Liver (tissue), 9 donors: ENCODE measurements around the gene STIM2. TPM values are rescaled to one million over a fixed set of nuclear protein-coding genes. Genes with fewer than 3 reads are reported as not detected.

Experiments
- DNase-seq: peaks from one replicate; pipeline ENCODE4 v3.0.0-alpha.2; 2017; ENCODE audit warnings: low spot score
- H3K27ac ChIP-seq, 2 donors: one replicate each; pipeline ENCODE4 v1.7.0; 2013; ENCODE audit warnings: inconsistent platforms in 2 of 2, low read length in 2 of 2, control low read depth in 1 of 2, low read depth in 1 of 2, mild to moderate bottlenecking in 1 of 2
- H3K27me3 ChIP-seq, 4 donors: one replicate each; pipeline versions ENCODE4 v1.6.1 to v1.7.0; 2013; ENCODE audit warnings: low read length in 3 of 4, inconsistent platforms in 1 of 4, mild to moderate bottlenecking in 1 of 4, moderate library complexity in 1 of 4; ENCODE audit not compliant: control insufficient read depth in 4 of 4, insufficient read depth in 4 of 4
- H3K36me3 ChIP-seq, 4 donors: one replicate each; pipeline versions ENCODE4 v1.6.1 to v1.7.0; 2013; ENCODE audit warnings: low read length in 3 of 4, mild to moderate bottlenecking in 3 of 4, low read depth in 1 of 4, moderate library complexity in 1 of 4; ENCODE audit not compliant: control insufficient read depth in 4 of 4, insufficient read depth in 3 of 4
- H3K4me1 ChIP-seq, 4 donors: one replicate each; pipeline versions ENCODE4 v1.6.1 to v1.7.0; 2013; ENCODE audit warnings: low read length in 3 of 4, mild to moderate bottlenecking in 3 of 4, moderate library complexity in 1 of 4; ENCODE audit not compliant: control insufficient read depth in 4 of 4, insufficient read depth in 4 of 4
- H3K4me3 ChIP-seq, 3 donors: one replicate each; pipeline versions ENCODE4 v1.6.1 to v1.7.0; 2013; ENCODE audit warnings: low read length in 3 of 3, control low read depth in 1 of 3, low read depth in 1 of 3, mild to moderate bottlenecking in 1 of 3
- H3K9ac ChIP-seq, 2 donors: one replicate each; pipeline ENCODE4 v1.7.0; 2013; ENCODE audit warnings: low read length in 2 of 2, mild to moderate bottlenecking in 2 of 2, moderate library complexity in 2 of 2, control low read depth in 1 of 2, low read depth in 1 of 2
- H3K9me3 ChIP-seq, 4 donors: one replicate each; pipeline versions ENCODE4 v1.6.1 to v1.7.0; 2013; ENCODE audit warnings: low read length in 3 of 4; ENCODE audit not compliant: control insufficient read depth in 4 of 4
- ATF3 ChIP-seq: IDR thresholded peaks from 2 replicates; pipeline ENCODE4 v1.6.1; 2016; ENCODE audit warnings: antibody characterized with exemption
- CTCF ChIP-seq: fragments of 150-350 bp; IDR thresholded peaks from 2 replicates; pipeline ENCODE4 v1.5.1; 2017; ENCODE audit warnings: improper control_type of control experiment, low read depth, low read length; ENCODE audit not compliant: missing input control
- EGR1 ChIP-seq, 2 donors: IDR thresholded peaks; 2 replicates each; pipeline ENCODE4 v1.6.1; 2016 to 2018; ENCODE audit warnings: antibody characterized with exemption in 2 of 2, low read depth in 2 of 2
- FOXA1 ChIP-seq: IDR thresholded peaks from 2 replicates; pipeline ENCODE4 v1.6.1; 2016; ENCODE audit warnings: antibody characterized with exemption
- FOXA2 ChIP-seq: IDR thresholded peaks from 2 replicates; pipeline ENCODE4 v1.6.1; 2016; ENCODE audit warnings: antibody characterized with exemption
- GABPA ChIP-seq, 2 donors: IDR thresholded peaks in 1 of 2; conservative IDR thresholded peaks in 1 of 2; 2 replicates each; pipeline ENCODE4 v1.6.1; 2016; ENCODE audit warnings: antibody characterized with exemption in 2 of 2, mild to moderate bottlenecking in 1 of 2, moderate library complexity in 1 of 2
- HNF4A ChIP-seq, 2 donors: conservative IDR thresholded peaks; 2 replicates each; pipeline ENCODE4 v1.6.1; 2016; ENCODE audit warnings: antibody characterized with exemption in 2 of 2, mild to moderate bottlenecking in 2 of 2
- HNF4G ChIP-seq: IDR thresholded peaks from 2 replicates; pipeline ENCODE4 v1.6.1; 2016; ENCODE audit warnings: antibody characterized with exemption
- JUND ChIP-seq, 2 donors: IDR thresholded peaks; 2 replicates each; pipeline ENCODE4 v1.6.1; 2016; ENCODE audit warnings: antibody characterized with exemption in 2 of 2
- MAX ChIP-seq: IDR thresholded peaks from 2 replicates; pipeline ENCODE4 v1.6.1; 2016; ENCODE audit warnings: antibody characterized with exemption
- NR2F2 ChIP-seq: IDR thresholded peaks from 2 replicates; pipeline ENCODE4 v1.6.1; 2016; ENCODE audit warnings: antibody characterized with exemption
- RAD21 ChIP-seq, 2 donors: IDR thresholded peaks; 2 replicates each; pipeline ENCODE4 v1.6.1; 2016; ENCODE audit warnings: antibody characterized with exemption in 2 of 2, mild to moderate bottlenecking in 2 of 2
- REST ChIP-seq: IDR thresholded peaks from 2 replicates; pipeline ENCODE4 v1.6.1; 2016; ENCODE audit warnings: antibody characterized with exemption, mild to moderate bottlenecking
- RXRA ChIP-seq, 2 donors: IDR thresholded peaks; 2 replicates each; pipeline ENCODE4 v1.6.1; 2017 to 2018; ENCODE audit warnings: antibody characterized with exemption in 2 of 2, mild to moderate bottlenecking in 1 of 2
- SP1 ChIP-seq: IDR thresholded peaks from 2 replicates; pipeline ENCODE4 v1.6.1; 2018; ENCODE audit warnings: antibody characterized with exemption, mild to moderate bottlenecking
- TAF1 ChIP-seq: conservative IDR thresholded peaks from 2 replicates; pipeline ENCODE4 v1.6.1; 2016; ENCODE audit warnings: antibody characterized with exemption, mild to moderate bottlenecking
- YY1 ChIP-seq: IDR thresholded peaks from 2 replicates; pipeline ENCODE4 v1.6.1; 2016; ENCODE audit warnings: antibody characterized with exemption, mild to moderate bottlenecking
- ZBTB33 ChIP-seq: IDR thresholded peaks from 2 replicates; pipeline ENCODE4 v1.6.1; 2016; ENCODE audit warnings: antibody characterized with exemption
- WGBS: extraction: QIAGEN DNeasy Blood & Tissue Kit; methylation state at CpG from one replicate; pipeline ENCODE4 v1.1.7; 2013; 5-methylcytosine and 5-hydroxymethylcytosine counted together
- polyA plus RNA-seq, 2 donors: library from polyadenylated mRNA; stranded (reverse) in 1 of 2; unstranded in 1 of 2; fragments of 200-250 nt in 1 of 2; fragments of >200 nt in 1 of 2; fragmentation: Nextera tagmentation in 1 of 2; extraction: Ambion mirVana in 1 of 2; gene quantifications; one replicate each; pipeline versions ENCODE4 v1.2.1 to v1.2.3, GENCODE V29; 2013 to 2015
- total RNA-seq, 2 donors: library from RNA; depleted of rRNA; stranded (reverse); fragments of >200 nt; gene quantifications; one replicate each; pipeline ENCODE4 v1.2.3, GENCODE V29; 2014
- donor health status: healthy.
- donor health status: healthy.
- donor health status: healthy.
- donor health status: healthy.
- donor health status: healthy.

STIM2 gene
- total and polyA plus RNA-seq, 4 donors = 5.4 to 11.1 (median 6.9) TPM

GRCh38 chr4:26891054-26891453 lies 30.4 kb downstream of the STIM2 start (continued):
- TF ChIP-seq ATF3 (no peak), NR2F2 (no peak)

- Histone ChIP-seq H3K9ac (no peak overlapping the region), H3K4me3 (no peak overlapping the region), H3K36me3 (no peaks in the 10 kb centered on the region), H3K9me3 (no peaks in the 10 kb centered on the region), H3K4me1 (peaks cover 0 to 1% (median 0%) of the 10 kb centered on the region in 4 donors), H3K27me3 (no peaks in the 10 kb centered on the region), H3K27ac (no peak overlapping the region)
- WGBS = 98% methylated on average over 6 of the region's 6 CpGs
- DNase-seq = no peak
- no peak for TF ChIP-seq YY1
- no peak for TF ChIP-seq HNF4G
- no peak for TF ChIP-seq FOXA1
- no peak for TF ChIP-seq RAD21 (IDR thresholded peaks at IDR 0.05)
- TF ChIP-seq NR2F2 = no peak
- TF ChIP-seq MAX = no peak
- no peak for TF ChIP-seq ATF3
- no peak for TF ChIP-seq TAF1
- no peak for TF ChIP-seq SP1
- TF ChIP-seq FOXA2 = no peak
- no peak for TF ChIP-seq GABPA (IDR thresholded peaks at IDR 0.05 in 1 of 2, conservative IDR thresholded peaks at IDR 0.05 in 1 of 2)
- TF ChIP-seq RXRA (IDR thresholded peaks at IDR 0.05) = no peak
- TF ChIP-seq EGR1 (IDR thresholded peaks at IDR 0.05; ENCODE audit: low read depth in 2 of 2) = no peak
- TF ChIP-seq HNF4A (conservative IDR thresholded peaks at IDR 0.05) = no peak
- no peak for TF ChIP-seq CTCF
- no peak for TF ChIP-seq JUND (IDR thresholded peaks at IDR 0.05)
- TF ChIP-seq REST = no peak
- no peak for TF ChIP-seq ZBTB33
Measured at GRCh38 chr4:26891867-26892266, 31.2 kb downstream of the STIM2 start.
